Neutrophil (primary cell): Measurements from ENCODE around the gene RALY.
A peak's percentile ranks its signal among the peaks of the same experiment; 100 is the strongest.

Experiments used
- H3K27ac ChIP-seq: fragments of 200-600 bp; sonication (generic); 2 replicates; pipeline ENCODE4 v1.5.1; 2016; ENCODE audit warnings: mild to moderate bottlenecking, moderate library complexity
- H3K27me3 ChIP-seq: fragments of 200-600 bp; sonication (generic); 2 replicates; pipeline ENCODE4 v1.6.0; 2016; ENCODE audit warnings: mild to moderate bottlenecking
- H3K36me3 ChIP-seq: fragments of 200-600 bp; sonication (generic); 2 replicates; pipeline ENCODE4 v1.5.1; 2017
- H3K4me1 ChIP-seq, 2 experiments: fragments of 200-600 bp in 1 of 2; sonication (generic) in 1 of 2; 1 replicate in 1 of 2; 2 replicates in 1 of 2; pipeline versions ENCODE4 v1.5.1 to v1.6.1; 2013 to 2016; ENCODE audit warnings: low read depth in 1 of 2, low read length in 1 of 2, mild to moderate bottlenecking in 1 of 2, moderate library complexity in 1 of 2; ENCODE audit not compliant: control insufficient read depth in 1 of 2, insufficient read depth in 1 of 2
- H3K4me3 ChIP-seq, 2 experiments: fragments of 200-600 bp in 1 of 2; sonication (generic) in 1 of 2; 1 replicate in 1 of 2; 2 replicates in 1 of 2; pipeline ENCODE4 v1.5.1; 2013 to 2016; ENCODE audit warnings: low read depth in 1 of 2, low read length in 1 of 2, mild to moderate bottlenecking in 1 of 2, moderate library complexity in 1 of 2
- H3K9me3 ChIP-seq: fragments of 200-600 bp; sonication (generic); 2 replicates; pipeline ENCODE4 v1.5.1; 2016
- CTCF ChIP-seq: fragments of 200-600 bp; sonication (generic); IDR thresholded peaks from 2 replicates; pipeline ENCODE4 v1.5.1; 2016; ENCODE audit warnings: antibody characterized with exemption

RALY gene

GRCh38 chr20:34049389-34049788, 55.7 kb downstream of the RALY start:
- Histone ChIP-seq H3K27me3 (no peaks in the 10 kb centered on the region), H3K4me1 (peaks cover 26 to 27% of the 10 kb centered on the region in 2 experiments), H3K4me3 (no peak overlapping the region), H3K9me3 (no peaks in the 10 kb centered on the region), H3K36me3 (peaks cover 8% of the 10 kb centered on the region), H3K27ac (peak overlapping the region; percentile 60)
- no peak for TF ChIP-seq CTCF

DNA sequence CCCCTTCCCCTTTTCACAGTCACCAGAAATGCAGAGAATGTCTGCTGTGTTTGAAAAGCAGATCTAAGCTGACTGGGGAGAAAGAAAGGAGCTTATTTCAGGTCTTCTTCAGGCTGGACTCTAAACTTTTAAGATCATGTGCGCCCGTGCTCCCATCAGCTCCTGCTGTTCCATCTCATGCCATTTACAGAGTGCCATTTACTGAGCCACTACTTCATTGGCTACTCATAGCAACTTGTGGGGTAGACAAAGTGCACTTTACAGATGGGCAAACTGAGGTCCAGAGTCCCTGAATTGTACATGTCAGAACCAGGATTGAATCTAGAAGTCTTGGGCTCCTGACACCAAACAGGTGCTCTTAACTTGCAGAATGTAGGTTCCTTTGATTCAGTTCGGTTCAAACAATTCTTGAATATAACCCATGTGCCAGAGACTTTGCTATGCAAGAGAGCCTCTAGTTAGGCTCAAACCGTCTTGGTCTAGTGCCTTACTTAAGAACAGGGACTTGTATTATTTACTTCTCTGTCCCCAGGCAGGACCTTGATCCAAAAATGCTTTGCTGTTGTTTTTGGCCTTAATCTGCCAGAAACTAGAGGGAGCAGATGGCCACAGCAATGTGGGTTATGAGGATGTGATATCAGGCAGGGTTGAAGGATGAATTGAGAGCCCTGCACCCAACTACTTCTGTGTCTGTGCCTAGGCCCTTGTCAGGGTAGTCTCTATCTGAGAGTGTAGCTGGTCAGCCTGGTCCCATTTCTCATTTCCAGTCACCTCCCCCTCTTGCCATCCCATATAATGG, 56.4 kb downstream of the RALY start:
- no peak for TF ChIP-seq CTCF

DNA sequence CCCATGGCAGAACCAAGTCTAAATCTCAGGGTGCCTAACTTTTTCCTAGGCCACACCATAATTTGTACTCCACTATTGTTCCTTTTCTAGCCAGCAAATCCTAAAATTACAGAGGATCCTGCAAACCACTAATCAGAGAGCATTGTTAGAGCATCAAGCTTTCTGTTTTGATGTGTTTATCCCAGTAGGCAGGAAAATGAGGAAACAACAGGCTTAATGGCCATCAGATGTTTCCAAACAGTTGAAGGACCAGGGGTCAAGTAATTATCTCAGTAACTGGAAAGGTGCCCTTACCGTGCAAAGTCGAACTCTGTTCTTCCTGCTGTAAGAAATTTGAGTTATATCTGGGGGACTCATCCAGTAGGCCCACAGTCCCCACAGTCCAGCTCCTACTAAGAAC, 58.7 kb downstream of the RALY start:
- H3K27ac ChIP-seq: peak overlapping the region; percentile 59
- peaks cover 3% of the 10 kb centered on the region for H3K36me3 ChIP-seq
- no peak overlapping the region for H3K4me3 ChIP-seq
- H3K27me3 ChIP-seq: no peaks in the 10 kb centered on the region
- no peaks in the 10 kb centered on the region for H3K9me3 ChIP-seq
- TF ChIP-seq CTCF: no peak
- H3K4me1 ChIP-seq: peaks cover 26 to 36% of the 10 kb centered on the region in 2 experiments

More for the DNA sequence above, 56.4 kb downstream of the RALY start:
- H3K9me3 ChIP-seq: no peaks in the 10 kb centered on the region
- peaks cover 5% of the 10 kb centered on the region for H3K36me3 ChIP-seq
- no peaks in the 10 kb centered on the region for H3K27me3 ChIP-seq
- H3K4me1 ChIP-seq: peaks cover 26 to 31% of the 10 kb centered on the region in 2 experiments
- H3K4me3 ChIP-seq: no peak overlapping the region
- H3K27ac ChIP-seq: peak overlapping the region; percentile 60

- peaks cover 13% of the 10 kb centered on the region for H3K36me3 ChIP-seq
- TF ChIP-seq CTCF: no peak
- H3K27ac ChIP-seq: peak overlapping the region; percentile 11
Measured at GRCh38 chr20:34055290-34055689, 61.6 kb downstream of the RALY start.

GRCh38 chr20:34058831-34059230, 65.1 kb downstream of the RALY start:
- no peaks in the 10 kb centered on the region for H3K9me3 ChIP-seq
- H3K27me3 ChIP-seq: no peaks in the 10 kb centered on the region
- H3K4me3 ChIP-seq: no peak overlapping the region
- TF ChIP-seq CTCF: no peak
- peak overlapping the region; percentile 19 for H3K27ac ChIP-seq
- peaks cover 10 to 26% of the 10 kb centered on the region in 2 experiments for H3K4me1 ChIP-seq
- H3K36me3 ChIP-seq: peaks cover 19% of the 10 kb centered on the region

More at GRCh38 chr20:34055290-34055689, 61.6 kb downstream of the RALY start:
- H3K9me3 ChIP-seq: no peaks in the 10 kb centered on the region
- no peak overlapping the region for H3K4me3 ChIP-seq
- peaks cover 7 to 18% of the 10 kb centered on the region in 2 experiments for H3K4me1 ChIP-seq
- no peaks in the 10 kb centered on the region for H3K27me3 ChIP-seq
